ENCODE data around the gene DNAAF5.
"Not testable (repeated sequence)": the region's sequence is repeated elsewhere in the genome, so short reads cannot be mapped to it uniquely, and the experiment has no call there.

DNAAF5 gene

GRCh38 chr7:739455-739982 is 13.0 kb downstream of the DNAAF5 start:
- peaks cover 28% of the 10 kb centered on the region for H3K36me3 ChIP-seq (ENCODE audit: control insufficient read depth, insufficient read depth, low read length)
- H3K27me3 ChIP-seq (replicated peaks; ENCODE audit: control insufficient read depth, insufficient read depth, low read length, poor library complexity, severe bottlenecking) = no peaks in the 10 kb centered on the region
- no peaks in the 10 kb centered on the region for H3K9me3 ChIP-seq (ENCODE audit: control insufficient read depth, low read length)
- no peak overlapping the region for H3K4me3 ChIP-seq (ENCODE audit: insufficient read depth, low read depth, low read length, poor library complexity, severe bottlenecking)
- no peak for DNase-seq
- no peaks in the 10 kb centered on the region for H3K4me1 ChIP-seq (ENCODE audit: control insufficient read depth, insufficient read depth, low read length, poor library complexity, severe bottlenecking)
- H3K27ac ChIP-seq (ENCODE audit: insufficient read depth, low read length, poor library complexity, severe bottlenecking) = no peak overlapping the region

- H3K4me3 ChIP-seq (ENCODE audit: insufficient read depth, low read depth, low read length, poor library complexity, severe bottlenecking) = no peak overlapping the region
- no peaks in the 10 kb centered on the region for H3K9me3 ChIP-seq (ENCODE audit: control insufficient read depth, low read length)
- DNase-seq = no peak
- H3K27me3 ChIP-seq (replicated peaks; ENCODE audit: control insufficient read depth, insufficient read depth, low read length, poor library complexity, severe bottlenecking) = no peaks in the 10 kb centered on the region
- peaks cover 28% of the 10 kb centered on the region for H3K36me3 ChIP-seq (ENCODE audit: control insufficient read depth, insufficient read depth, low read length)
- H3K27ac ChIP-seq (ENCODE audit: insufficient read depth, low read length, poor library complexity, severe bottlenecking) = no peak overlapping the region
- no peaks in the 10 kb centered on the region for H3K4me1 ChIP-seq (ENCODE audit: control insufficient read depth, insufficient read depth, low read length, poor library complexity, severe bottlenecking)
Measured at GRCh38 chr7:739983-740942, 13.8 kb downstream of the DNAAF5 start.

GRCh38 chr7:741191-741671 is 14.7 kb downstream of the DNAAF5 start:
- H3K27ac ChIP-seq (ENCODE audit: insufficient read depth, low read length, poor library complexity, severe bottlenecking) = no peak overlapping the region
- no peak for DNase-seq
- H3K36me3 ChIP-seq (ENCODE audit: control insufficient read depth, insufficient read depth, low read length) = peaks cover 28% of the 10 kb centered on the region
- H3K9me3 ChIP-seq (ENCODE audit: control insufficient read depth, low read length) = no peaks in the 10 kb centered on the region
- H3K27me3 ChIP-seq (replicated peaks; ENCODE audit: control insufficient read depth, insufficient read depth, low read length, poor library complexity, severe bottlenecking) = no peaks in the 10 kb centered on the region
- no peak overlapping the region for H3K4me3 ChIP-seq (ENCODE audit: insufficient read depth, low read depth, low read length, poor library complexity, severe bottlenecking)
- no peaks in the 10 kb centered on the region for H3K4me1 ChIP-seq (ENCODE audit: control insufficient read depth, insufficient read depth, low read length, poor library complexity, severe bottlenecking)

- Histone ChIP-seq H3K36me3 (ENCODE audit: control insufficient read depth, insufficient read depth, low read length) (peaks cover 28% of the 10 kb centered on the region), H3K27me3 (replicated peaks; ENCODE audit: control insufficient read depth, insufficient read depth, low read length, poor library complexity, severe bottlenecking) (no peaks in the 10 kb centered on the region), H3K4me1 (ENCODE audit: control insufficient read depth, insufficient read depth, low read length, poor library complexity, severe bottlenecking) (no peaks in the 10 kb centered on the region), H3K4me3 (ENCODE audit: insufficient read depth, low read depth, low read length, poor library complexity, severe bottlenecking) (no peak overlapping the region), H3K9me3 (ENCODE audit: control insufficient read depth, low read length) (no peaks in the 10 kb centered on the region), H3K27ac (ENCODE audit: insufficient read depth, low read length, poor library complexity, severe bottlenecking) (no peak overlapping the region)
- no peak for DNase-seq
Measured at GRCh38 chr7:741850-742249, 15.4 kb downstream of the DNAAF5 start.

- Histone ChIP-seq H3K4me1 (ENCODE audit: control insufficient read depth, insufficient read depth, low read length, poor library complexity, severe bottlenecking) (no peaks in the 10 kb centered on the region), H3K9me3 (ENCODE audit: control insufficient read depth, low read length) (no peaks in the 10 kb centered on the region), H3K27ac (ENCODE audit: insufficient read depth, low read length, poor library complexity, severe bottlenecking) (no peak overlapping the region), H3K36me3 (ENCODE audit: control insufficient read depth, insufficient read depth, low read length) (peaks cover 28% of the 10 kb centered on the region), H3K4me3 (ENCODE audit: insufficient read depth, low read depth, low read length, poor library complexity, severe bottlenecking) (no peak overlapping the region), H3K27me3 (replicated peaks; ENCODE audit: control insufficient read depth, insufficient read depth, low read length, poor library complexity, severe bottlenecking) (no peaks in the 10 kb centered on the region)
- DNase-seq = no peak
Measured at GRCh38 chr7:742791-743190, 16.3 kb downstream of the DNAAF5 start.

- H3K4me1 ChIP-seq (ENCODE audit: control insufficient read depth, insufficient read depth, low read length, poor library complexity, severe bottlenecking); H3K27ac ChIP-seq (ENCODE audit: insufficient read depth, low read length, poor library complexity, severe bottlenecking); H3K27me3 ChIP-seq (replicated peaks; ENCODE audit: control insufficient read depth, insufficient read depth, low read length, poor library complexity, severe bottlenecking); H3K4me3 ChIP-seq (ENCODE audit: insufficient read depth, low read depth, low read length, poor library complexity, severe bottlenecking); DNase-seq; H3K9me3 ChIP-seq (ENCODE audit: control insufficient read depth, low read length): not testable (repeated sequence)
- peaks cover 28% of the 10 kb centered on the region for H3K36me3 ChIP-seq (ENCODE audit: control insufficient read depth, insufficient read depth, low read length)
Measured at GRCh38 chr7:743341-744127, 17.0 kb downstream of the DNAAF5 start.

GRCh38 chr7:744128-744520 is 17.6 kb downstream of the DNAAF5 start:
- H3K27me3 ChIP-seq (replicated peaks; ENCODE audit: control insufficient read depth, insufficient read depth, low read length, poor library complexity, severe bottlenecking); H3K4me3 ChIP-seq (ENCODE audit: insufficient read depth, low read depth, low read length, poor library complexity, severe bottlenecking); DNase-seq; H3K27ac ChIP-seq (ENCODE audit: insufficient read depth, low read length, poor library complexity, severe bottlenecking); H3K9me3 ChIP-seq (ENCODE audit: control insufficient read depth, low read length); H3K4me1 ChIP-seq (ENCODE audit: control insufficient read depth, insufficient read depth, low read length, poor library complexity, severe bottlenecking): not testable (repeated sequence)
- H3K36me3 ChIP-seq (ENCODE audit: control insufficient read depth, insufficient read depth, low read length) = peaks cover 25% of the 10 kb centered on the region

- Histone ChIP-seq H3K9me3 (ENCODE audit: control insufficient read depth, low read length) (no peaks in the 10 kb centered on the region), H3K27me3 (replicated peaks; ENCODE audit: control insufficient read depth, insufficient read depth, low read length, poor library complexity, severe bottlenecking) (no peaks in the 10 kb centered on the region), H3K4me1 (ENCODE audit: control insufficient read depth, insufficient read depth, low read length, poor library complexity, severe bottlenecking) (no peaks in the 10 kb centered on the region), H3K27ac (ENCODE audit: insufficient read depth, low read length, poor library complexity, severe bottlenecking) (no peak overlapping the region), H3K36me3 (ENCODE audit: control insufficient read depth, insufficient read depth, low read length) (peaks cover 21% of the 10 kb centered on the region), H3K4me3 (ENCODE audit: insufficient read depth, low read depth, low read length, poor library complexity, severe bottlenecking) (no peak overlapping the region)
- DNase-seq = no peak
Measured at GRCh38 chr7:744854-745430, 18.4 kb downstream of the DNAAF5 start.

GRCh38 chr7:745431-746154 is 19.1 kb downstream of the DNAAF5 start:
- H3K4me3 ChIP-seq (ENCODE audit: insufficient read depth, low read depth, low read length, poor library complexity, severe bottlenecking) = no peak overlapping the region
- DNase-seq = no peak
- H3K27me3 ChIP-seq (replicated peaks; ENCODE audit: control insufficient read depth, insufficient read depth, low read length, poor library complexity, severe bottlenecking) = no peaks in the 10 kb centered on the region
- no peaks in the 10 kb centered on the region for H3K4me1 ChIP-seq (ENCODE audit: control insufficient read depth, insufficient read depth, low read length, poor library complexity, severe bottlenecking)
- H3K9me3 ChIP-seq (ENCODE audit: control insufficient read depth, low read length) = no peaks in the 10 kb centered on the region
- H3K27ac ChIP-seq (ENCODE audit: insufficient read depth, low read length, poor library complexity, severe bottlenecking) = no peak overlapping the region
- H3K36me3 ChIP-seq (ENCODE audit: control insufficient read depth, insufficient read depth, low read length) = peaks cover 16% of the 10 kb centered on the region
